ENCODE results near the gene RBM20.
"Not testable (repeated sequence)": the region's sequence is repeated elsewhere in the genome, so short reads cannot be mapped to it uniquely, and the experiment has no call there.

Gene RBM20

GRCh38 chr10:110853921-110854605 is 209.9 kb downstream of the RBM20 start:
- no peak for DNase-seq (ENCODE audit: low read depth)

- DNase-seq (ENCODE audit: low read depth), result no peak
These were observed 213.4 kb downstream of the RBM20 start for GRCh38 chr10:110857265-110858171.

GRCh38 chr10:110858297-110858934 is 214.3 kb downstream of the RBM20 start:
- DNase-seq (ENCODE audit: low read depth), result no peak

- DNase-seq (ENCODE audit: low read depth), result no peak
These were observed 215.3 kb downstream of the RBM20 start for GRCh38 chr10:110859206-110859972.

GRCh38 chr10:110859973-110860376 is 215.8 kb downstream of the RBM20 start:
- DNase-seq (ENCODE audit: low read depth), result no peak

GRCh38 chr10:110860576-110861241 is 216.6 kb downstream of the RBM20 start:
- DNase-seq (ENCODE audit: low read depth), result no peak

GRCh38 chr10:110861476-110861875 is 217.3 kb downstream of the RBM20 start:
- no peak for DNase-seq (ENCODE audit: low read depth)

- DNase-seq (ENCODE audit: low read depth), result no peak
These were observed 218.0 kb downstream of the RBM20 start for GRCh38 chr10:110861930-110862649.

GRCh38 chr10:110862961-110863360 is 218.8 kb downstream of the RBM20 start:
- DNase-seq (ENCODE audit: low read depth), result no peak

- no peak for DNase-seq (ENCODE audit: low read depth)
These were observed 219.2 kb downstream of the RBM20 start for GRCh38 chr10:110863361-110863760.

- no peak for DNase-seq (ENCODE audit: low read depth)
These were observed 219.8 kb downstream of the RBM20 start for GRCh38 chr10:110863956-110864355.

- no peak for DNase-seq (ENCODE audit: low read depth)
These were observed 220.6 kb downstream of the RBM20 start for GRCh38 chr10:110864662-110865140.

GRCh38 chr10:110865186-110865808 is 221.2 kb downstream of the RBM20 start:
- DNase-seq (ENCODE audit: low read depth), result no peak

GRCh38 chr10:110865809-110866482 is 221.8 kb downstream of the RBM20 start:
- no peak for DNase-seq (ENCODE audit: low read depth)

GRCh38 chr10:110867011-110867806 is 223.1 kb downstream of the RBM20 start:
- DNase-seq (ENCODE audit: low read depth), result not testable (repeated sequence)

GRCh38 chr10:110867807-110868465 is 223.8 kb downstream of the RBM20 start:
- no peak for DNase-seq (ENCODE audit: low read depth)

GRCh38 chr10:110868981-110869380 is 224.8 kb downstream of the RBM20 start:
- DNase-seq (ENCODE audit: low read depth), result no peak

GRCh38 chr10:110870823-110871297 is 226.7 kb downstream of the RBM20 start:
- DNase-seq (ENCODE audit: low read depth), result no peak
